ENCODE measurements around the gene CENPU. TPM values are rescaled to one million over a fixed set of nuclear protein-coding genes. Genes with fewer than 3 reads are reported as not detected.

The CENPU gene
- total RNA-seq, 1 experiment from 2014 or later, result 124 TPM

DNA sequence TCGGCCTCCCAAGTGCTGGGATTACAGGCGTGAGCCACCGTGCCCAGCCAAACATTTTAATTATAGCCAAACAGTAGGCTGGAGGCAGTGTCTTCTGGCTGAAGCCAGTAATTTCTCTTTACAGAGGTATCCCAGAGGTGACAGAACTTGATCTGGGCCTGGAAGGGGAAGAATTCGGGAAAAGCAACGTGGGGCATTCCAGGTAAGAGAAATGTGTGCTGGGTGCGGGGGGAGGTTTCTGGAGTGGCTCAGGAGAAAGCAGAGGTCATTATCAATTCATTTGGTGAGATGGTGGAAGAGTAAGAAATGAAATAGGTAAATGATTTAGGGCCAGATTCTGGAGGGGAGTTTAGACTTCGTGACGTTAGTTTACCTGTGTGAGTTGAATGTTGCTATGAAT lies 82.0 kb downstream of the CENPU start:
- no peaks in the 10 kb centered on the region for H4K20me1 ChIP-seq (ENCODE audit: control insufficient read depth, insufficient read depth, insufficient read length)
- H3K56ac ChIP-seq (ENCODE audit: insufficient read length, low read depth, low read length), result no peak overlapping the region
- no peaks in the 10 kb centered on the region for H3K27me3 ChIP-seq (ENCODE audit: insufficient read depth, low read length)
- H2BK12ac ChIP-seq (ENCODE audit: insufficient read length, low read depth, low read length), result no peak overlapping the region
- H4K91ac ChIP-seq (ENCODE audit: insufficient read length, low read depth, low read length), result no peak overlapping the region
- no peak for TF ChIP-seq CTCF (conservative IDR thresholded peaks at IDR 0.05)
- H3K4me2 ChIP-seq (ENCODE audit: insufficient read depth, insufficient read length, low read length), result no peak overlapping the region
- no peak overlapping the region for H4K5ac ChIP-seq (ENCODE audit: insufficient read length, low read depth, low read length)
- H3K27me3 Mint-ChIP-seq (ENCODE audit: low read depth), result no peaks in the 10 kb centered on the region
- H3K9ac ChIP-seq (ENCODE audit: extremely low read depth, insufficient read length, low read length), result no peak overlapping the region
- H3T11ph ChIP-seq (ENCODE audit: low read length), result no peak overlapping the region
- no peak overlapping the region for H3K18ac ChIP-seq (ENCODE audit: insufficient read length, low read depth, low read length)
- no CpG with 5 or more reads among the region's 8 CpGs for WGBS (ENCODE audit: extremely low coverage, insufficient read length, low lambda C conversion rate)
- peaks cover 14% of the 10 kb centered on the region for H3K79me2 ChIP-seq (ENCODE audit: insufficient read depth, low read length)
- no peak overlapping the region for H4K8ac ChIP-seq (replicated peaks; ENCODE audit: insufficient read length, low read depth, low read length)
- H3K4me1 Mint-ChIP-seq, result peaks cover 38 to 43% of the 10 kb centered on the region in 2 experiments
- no peak overlapping the region for H2AFZ ChIP-seq (ENCODE audit: low read length)
- H3K9me3 Mint-ChIP-seq, result no peaks in the 10 kb centered on the region
- no peak overlapping the region for H2BK20ac ChIP-seq (ENCODE audit: low read depth, low read length, poor library complexity, severe bottlenecking)
- DNase-seq, result no peak
- no peak overlapping the region for H3K14ac ChIP-seq (ENCODE audit: insufficient read depth, low read length)
- H3K4me1 ChIP-seq (ENCODE audit: insufficient read depth, low read length), result peaks cover 8% of the 10 kb centered on the region; the same call in 1 of the 2 replicates
- H3K4ac ChIP-seq (ENCODE audit: low read depth, low read length), result no peak overlapping the region
- H2BK15ac ChIP-seq (ENCODE audit: low read depth, low read length), result no peak overlapping the region
- peaks cover 0 to 4% (median 4%) of the 10 kb centered on the region in 3 experiments; a peak in 3 of 7 replicates for H3K36me3 Mint-ChIP-seq (ENCODE audit: insufficient read depth in 1 of 3, low read depth in 3 of 3)
- H3K27ac Mint-ChIP-seq, result peak overlapping the region in 2 of 3 experiments; percentile 2 to 43; a peak in 4 of 7 replicates
- H2BK120ac ChIP-seq (ENCODE audit: low read depth, low read length, poor library complexity, severe bottlenecking), result no peak overlapping the region
- peak overlapping the region in 1 of 2 experiments; percentile 23; a peak in 2 of 5 replicates for H3K4me3 Mint-ChIP-seq
- no peak overlapping the region for H2BK5ac ChIP-seq (ENCODE audit: insufficient read length, low read length)
- H3K23me2 ChIP-seq (ENCODE audit: insufficient read length, low read depth, low read length, poor library complexity, severe bottlenecking), result peaks cover 13% of the 10 kb centered on the region
- no peak overlapping the region for H2AK5ac ChIP-seq (ENCODE audit: insufficient read length, low read length)
- H3K27ac ChIP-seq (ENCODE audit: insufficient read length, low read depth, low read length), result no peak overlapping the region
- H3K9me3 ChIP-seq (ENCODE audit: control insufficient read depth, low read depth, low read length), result no peaks in the 10 kb centered on the region
- H3K23ac ChIP-seq (ENCODE audit: insufficient read length, low read depth, low read length), result no peak overlapping the region
- no peaks in the 10 kb centered on the region for H3K79me1 ChIP-seq (ENCODE audit: insufficient read depth, low read depth, low read length, poor library complexity, severe bottlenecking)

Data from H9 (cell line).